D341Med (cell line): ENCODE results near the gene ZNF98.

Experiments used
- DNase-seq: peaks from one replicate; pipeline ENCODE4 v3.0.0; 2012; ENCODE audit warnings: low spot score

Gene ZNF98

GRCh38 chr19:22422211-22422610 is at the start of gene ZNF98:
TSS of gene ZNF98 (minus strand) at chr19:22422346. CDS start at chr19:22422224, 122 bp downstream.
- DNase-seq = no peak

GRCh38 chr19:22446605-22447004 is 24.5 kb upstream of the ZNF98 start:
- DNase-seq = no peak

- DNase-seq = no peak
Observed at GRCh38 chr19:22438011-22438410, 15.9 kb upstream of the ZNF98 start.

- no peak for DNase-seq
Observed at GRCh38 chr19:22427960-22428913, 6.1 kb upstream of the ZNF98 start.

- no peak for DNase-seq
Observed at GRCh38 chr19:22427547-22427946, 5.4 kb upstream of the ZNF98 start.

- DNase-seq = no peak
Observed at GRCh38 chr19:22426901-22427300, 4.8 kb upstream of the ZNF98 start.

GRCh38 chr19:22421797-22422196 is 349 bp downstream of the ZNF98 start:
- no peak for DNase-seq

GRCh38 chr19:22354665-22355064 is 67.5 kb downstream of the ZNF98 start:
- no peak for DNase-seq
